GM23248 (cell line): ENCODE results near the gene CAMTA1.

Experiments
- EZH2 ChIP-seq: fragments of 200-600 bp; sonication (generic); IDR thresholded peaks from 2 replicates; pipeline ENCODE4 v1.6.1; 2018; ENCODE audit warnings: antibody characterized with exemption, mild to moderate bottlenecking; ENCODE audit not compliant: insufficient read depth, poor library complexity, severe bottlenecking
- EZH2phosphoT487 ChIP-seq: fragments of 200-600 bp; sonication (generic); IDR thresholded peaks from 2 replicates; pipeline ENCODE4 v1.6.1; 2018; ENCODE audit warnings: antibody characterized with exemption, moderate library complexity, mild to moderate bottlenecking, low read depth; ENCODE audit not compliant: insufficient read depth

GRCh38 chr1:7524341-7525337 is 739.4 kb downstream of the CAMTA1 start:
- TF ChIP-seq EZH2, result no peak
- no peak for TF ChIP-seq EZH2phosphoT487
